Measurements from ENCODE around the gene CSMD2. TPM values are rescaled to one million over a fixed set of nuclear protein-coding genes. Genes with fewer than 3 reads are reported as not detected.

The CSMD2 gene
- total RNA-seq, 1 experiment from 2014 or later: not detected

DNA sequence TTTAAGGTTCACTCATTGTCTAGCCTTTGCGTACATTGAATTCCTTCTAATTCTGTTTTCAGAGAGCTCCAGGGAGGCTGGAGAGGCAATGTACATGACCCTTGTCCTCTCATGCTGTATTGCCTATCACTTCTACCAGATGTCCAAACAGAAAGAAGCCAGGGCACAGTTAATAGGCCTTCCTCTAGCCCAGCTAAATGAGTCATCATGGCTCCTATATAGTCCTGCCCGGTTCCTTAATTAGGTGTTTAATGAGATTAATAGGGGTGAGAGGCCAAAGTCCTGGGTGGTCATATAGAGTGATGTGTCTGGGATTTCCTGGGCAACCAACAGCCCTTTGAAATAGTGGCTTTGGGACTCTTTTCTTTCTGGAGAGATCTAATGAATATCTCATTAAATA lies 616.3 kb downstream of the CSMD2 start:
- Histone ChIP-seq H2AFZ (no peak overlapping the region), H3K4me3 (no peak overlapping the region), H3K79me2 (ENCODE audit: low read depth) (no peaks in the 10 kb centered on the region), H3K9me2 (ENCODE audit: insufficient read depth) (no peaks in the 10 kb centered on the region), H3K4me2 (no peak overlapping the region), H3K9me3 (ENCODE audit: insufficient read depth, low read depth) (no peaks in the 10 kb centered on the region), H3K27me3 (ENCODE audit: insufficient read depth, low read depth) (peaks cover 83% of the 10 kb centered on the region), H3K4me1 (replicated peaks; ENCODE audit: insufficient read depth) (no peaks in the 10 kb centered on the region), H3F3A (ENCODE audit: insufficient read depth, low read depth) (no peaks in the 10 kb centered on the region), H3K36me3 (ENCODE audit: low read depth) (no peaks in the 10 kb centered on the region), H4K20me1 (ENCODE audit: insufficient read depth) (no peaks in the 10 kb centered on the region), H3K27ac (no peak overlapping the region)
- CTCF ChIA-PET: no interaction called here
- POLR2A ChIA-PET (ENCODE audit: unreplicated experiment): no interaction called here
- intact Hi-C loops (cut with micrococcal nuclease; ENCODE audit: unreplicated experiment): no loop called here
- DNase-seq: no peak
- TF ChIP-seq CTCF (conservative IDR thresholded peaks at IDR 0.05) (no peak), EZH2 (IDR thresholded peaks at IDR 0.05; ENCODE audit: low read depth) (no peak)
- BruUV-seq (replicated peaks): no TSS peak

- H3K27ac ChIP-seq: no peak overlapping the region
- no peak overlapping the region for H3K4me2 ChIP-seq
- no peak for DNase-seq
- no peak overlapping the region for H2AFZ ChIP-seq
- no peak overlapping the region for H3K4me3 ChIP-seq
- CTCF ChIA-PET: no interaction called here
- H3K4me1 ChIP-seq (replicated peaks; ENCODE audit: insufficient read depth): no peaks in the 10 kb centered on the region
- BruUV-seq (replicated peaks): no TSS peak
- H4K20me1 ChIP-seq (ENCODE audit: insufficient read depth): no peaks in the 10 kb centered on the region
- intact Hi-C loops (cut with micrococcal nuclease; ENCODE audit: unreplicated experiment): no loop called here
- no peaks in the 10 kb centered on the region for H3K79me2 ChIP-seq (ENCODE audit: low read depth)
- no peaks in the 10 kb centered on the region for H3K36me3 ChIP-seq (ENCODE audit: low read depth)
- peaks cover 83% of the 10 kb centered on the region for H3K27me3 ChIP-seq (ENCODE audit: insufficient read depth, low read depth)
- H3F3A ChIP-seq (ENCODE audit: insufficient read depth, low read depth): no peaks in the 10 kb centered on the region
- TF ChIP-seq EZH2 (IDR thresholded peaks at IDR 0.05; ENCODE audit: low read depth) (no peak), CTCF (conservative IDR thresholded peaks at IDR 0.05) (no peak)
- POLR2A ChIA-PET (ENCODE audit: unreplicated experiment): no interaction called here
- H3K9me2 ChIP-seq (ENCODE audit: insufficient read depth): no peaks in the 10 kb centered on the region
- no peaks in the 10 kb centered on the region for H3K9me3 ChIP-seq (ENCODE audit: insufficient read depth, low read depth)
These were observed 616.7 kb downstream of the CSMD2 start for GRCh38 chr1:33548319-33548718.

DNA sequence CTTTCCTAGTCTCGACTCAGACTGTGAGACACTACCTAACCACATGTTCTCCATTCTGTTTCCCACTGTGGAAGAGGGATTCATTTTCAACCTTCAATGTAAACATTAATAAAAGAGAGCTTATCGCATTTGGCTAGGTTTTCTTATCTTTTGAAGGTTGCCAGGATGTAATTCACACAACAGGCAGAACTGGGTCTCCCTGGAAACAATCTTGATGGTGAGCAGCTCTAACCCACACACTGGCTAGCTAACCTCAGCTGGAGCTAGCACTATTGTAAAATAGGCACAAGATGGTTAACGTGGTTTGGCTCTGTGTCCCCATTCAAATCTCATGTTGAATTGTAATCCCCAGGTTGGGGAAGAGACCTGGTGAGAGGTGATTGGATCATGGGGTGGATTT lies 617.5 kb downstream of the CSMD2 start:
- TF ChIP-seq EZH2 (IDR thresholded peaks at IDR 0.05; ENCODE audit: low read depth) (no peak), CTCF (conservative IDR thresholded peaks at IDR 0.05) (no peak)
- CTCF ChIA-PET: no interaction called here
- POLR2A ChIA-PET (ENCODE audit: unreplicated experiment): no interaction called here
- H3K79me2 ChIP-seq (ENCODE audit: low read depth): no peaks in the 10 kb centered on the region
- no peak overlapping the region for H3K4me3 ChIP-seq
- intact Hi-C loops (cut with micrococcal nuclease; ENCODE audit: unreplicated experiment): no loop called here
- no peaks in the 10 kb centered on the region for H3K36me3 ChIP-seq (ENCODE audit: low read depth)
- no peaks in the 10 kb centered on the region for H3K9me3 ChIP-seq (ENCODE audit: insufficient read depth, low read depth)
- H3K9me2 ChIP-seq (ENCODE audit: insufficient read depth): no peaks in the 10 kb centered on the region
- H3K27ac ChIP-seq: no peak overlapping the region
- no peak for DNase-seq
- H3F3A ChIP-seq (ENCODE audit: insufficient read depth, low read depth): no peaks in the 10 kb centered on the region
- peaks cover 84% of the 10 kb centered on the region for H3K27me3 ChIP-seq (ENCODE audit: insufficient read depth, low read depth)
- BruUV-seq (replicated peaks): no TSS peak
- no peak overlapping the region for H2AFZ ChIP-seq
- no peak overlapping the region for H3K4me2 ChIP-seq
- no peaks in the 10 kb centered on the region for H4K20me1 ChIP-seq (ENCODE audit: insufficient read depth)
- no peaks in the 10 kb centered on the region for H3K4me1 ChIP-seq (replicated peaks; ENCODE audit: insufficient read depth)

All from PC-9 (cell line).